Muscle of back (tissue), 11 donors: ENCODE measurements around the gene GNAO1. TPM values are rescaled to one million over a fixed set of nuclear protein-coding genes. Genes with fewer than 3 reads are reported as not detected.

Experiments used
- DNase-seq, 3 donors: peaks; one replicate each; pipeline versions ENCODE4 v3.0.0 to v3.0.0-alpha.2; 2013
- polyA plus RNA-seq, 10 donors: library from polyadenylated mRNA; unstranded; fragments of 120-200 nt; gene quantifications; one replicate each; pipeline ENCODE4 v1.2.1, GENCODE V29; 2013; ENCODE audit not compliant: insufficient read length in 10 of 10

Gene GNAO1
- polyA plus RNA-seq, 10 donors = 0.86 to 4.0 (median 1.5) TPM

- DNase-seq = peak; percentile 20 to 63 (median 27)
Measured at GRCh38 chr16:56237451-56237930, 46.2 kb downstream of the GNAO1 start.

DNA sequence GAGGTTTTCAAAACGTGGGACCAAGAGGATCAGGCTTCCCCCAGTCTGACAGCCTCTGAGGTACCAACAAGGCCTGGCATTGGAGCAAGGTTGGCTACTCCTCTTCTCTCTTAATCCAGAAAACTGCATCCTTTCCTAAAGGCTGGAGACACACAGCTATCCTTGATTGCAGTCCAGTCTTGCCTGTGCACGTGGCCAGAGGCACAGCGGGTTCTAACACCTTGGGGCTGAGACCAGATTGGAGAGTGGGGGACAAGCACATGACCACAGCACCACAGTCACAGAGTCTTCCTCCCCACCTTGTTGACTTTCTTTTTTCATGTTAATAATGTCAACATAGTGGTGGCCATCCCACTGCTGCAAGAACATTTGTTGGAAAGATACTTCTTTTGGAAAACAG is 46.9 kb downstream of the GNAO1 start:
- no peak for DNase-seq

- no peak for DNase-seq
Measured at GRCh38 chr16:56241596-56241995, 50.3 kb downstream of the GNAO1 start.

GRCh38 chr16:56242740-56243139 is 51.5 kb downstream of the GNAO1 start:
- DNase-seq = no peak

GRCh38 chr16:56244612-56245011 is 53.3 kb downstream of the GNAO1 start:
- DNase-seq = no peak

DNA sequence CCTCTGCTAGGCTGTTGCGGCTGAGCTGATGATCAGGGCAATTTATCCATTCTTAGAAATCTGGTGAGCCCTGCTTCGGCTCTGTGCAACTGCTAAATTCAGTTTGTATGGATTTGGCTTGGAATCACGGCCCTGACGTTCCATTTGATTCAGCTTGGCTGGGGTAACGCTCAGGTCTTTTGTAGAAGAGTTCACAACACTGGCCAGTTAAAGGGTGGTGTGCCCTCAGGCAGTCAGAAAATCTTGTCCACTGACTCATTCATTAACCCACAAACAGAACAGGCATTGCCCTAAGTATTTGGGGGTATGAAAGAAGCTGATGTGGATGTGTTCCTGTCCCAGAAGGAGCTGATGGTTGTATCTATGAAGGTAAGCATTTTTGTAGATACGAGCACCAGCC is 53.9 kb downstream of the GNAO1 start:
- DNase-seq = no peak

GRCh38 chr16:56246051-56246817 is 54.9 kb downstream of the GNAO1 start:
- no peak for DNase-seq

- DNase-seq = no peak
Measured at GRCh38 chr16:56247018-56247417, 55.7 kb downstream of the GNAO1 start.

DNA sequence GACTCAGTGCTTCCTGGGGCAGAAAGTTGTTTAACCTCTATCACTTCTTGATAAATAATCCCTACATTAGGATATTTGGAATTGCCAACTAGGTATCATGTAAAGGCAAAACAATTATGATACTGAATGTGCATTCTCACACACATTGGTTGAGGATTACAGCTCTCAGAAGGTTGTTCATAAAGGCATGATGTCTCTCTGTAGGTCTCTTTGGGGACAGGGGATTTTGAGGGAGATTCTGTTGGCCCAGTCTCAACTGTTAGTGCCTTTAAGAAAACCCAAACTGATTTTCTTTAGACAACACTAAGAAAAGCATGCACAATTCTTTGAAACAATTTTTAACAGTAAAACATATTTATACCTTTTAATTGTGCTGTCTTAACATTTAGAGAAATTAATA is 56.5 kb downstream of the GNAO1 start:
- no peak for DNase-seq

DNA sequence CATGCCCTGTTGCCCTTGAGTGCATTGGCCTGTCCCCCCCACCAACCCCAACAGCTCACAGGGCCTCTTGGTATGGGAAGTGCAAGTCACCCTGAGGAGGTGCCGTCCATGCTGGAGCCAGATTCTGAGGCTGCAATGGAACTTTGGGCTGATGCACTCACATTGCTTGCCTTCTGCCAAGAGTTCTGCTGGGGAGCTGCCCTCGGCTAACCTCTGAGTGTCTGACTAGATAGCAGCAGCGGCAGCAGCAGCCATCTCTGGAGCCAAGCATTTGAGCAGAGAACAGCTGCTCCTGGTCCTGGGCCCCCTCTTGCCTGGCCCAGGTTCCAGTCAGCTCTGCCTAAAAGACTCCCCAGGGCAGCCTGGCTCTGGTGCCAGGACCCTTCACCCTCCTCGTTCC is 61.5 kb downstream of the GNAO1 start:
- DNase-seq = peak in 2 of 3 donors; percentile 36 to 69

- no peak for DNase-seq
Measured at GRCh38 chr16:56255904-56256303, 64.6 kb downstream of the GNAO1 start.

DNA sequence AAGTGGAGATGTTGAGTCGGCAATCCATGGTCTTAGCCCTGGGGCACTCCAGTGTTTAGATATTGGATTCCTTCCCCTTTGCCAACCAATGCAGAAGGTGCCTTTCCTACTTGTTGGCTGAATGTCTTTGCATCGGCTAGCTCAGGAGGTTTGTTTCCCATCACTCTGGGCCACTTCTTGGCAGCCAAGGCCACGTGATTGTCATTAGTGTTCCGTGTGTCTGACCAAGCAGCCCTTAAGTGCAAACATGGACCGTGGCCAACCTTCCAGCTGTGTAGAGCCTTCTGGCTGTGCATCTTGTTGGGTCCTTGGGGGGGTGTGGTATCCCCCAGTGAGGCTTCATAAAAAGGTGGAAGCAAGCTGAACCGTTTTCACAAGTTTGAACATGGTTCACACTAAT is 66.0 kb downstream of the GNAO1 start:
- peak in 2 of 3 donors; percentile 32 to 76 for DNase-seq

GRCh38 chr16:56257666-56258342 is 66.5 kb downstream of the GNAO1 start:
- peak in 2 of 3 donors; percentile 60 to 83 for DNase-seq

DNA sequence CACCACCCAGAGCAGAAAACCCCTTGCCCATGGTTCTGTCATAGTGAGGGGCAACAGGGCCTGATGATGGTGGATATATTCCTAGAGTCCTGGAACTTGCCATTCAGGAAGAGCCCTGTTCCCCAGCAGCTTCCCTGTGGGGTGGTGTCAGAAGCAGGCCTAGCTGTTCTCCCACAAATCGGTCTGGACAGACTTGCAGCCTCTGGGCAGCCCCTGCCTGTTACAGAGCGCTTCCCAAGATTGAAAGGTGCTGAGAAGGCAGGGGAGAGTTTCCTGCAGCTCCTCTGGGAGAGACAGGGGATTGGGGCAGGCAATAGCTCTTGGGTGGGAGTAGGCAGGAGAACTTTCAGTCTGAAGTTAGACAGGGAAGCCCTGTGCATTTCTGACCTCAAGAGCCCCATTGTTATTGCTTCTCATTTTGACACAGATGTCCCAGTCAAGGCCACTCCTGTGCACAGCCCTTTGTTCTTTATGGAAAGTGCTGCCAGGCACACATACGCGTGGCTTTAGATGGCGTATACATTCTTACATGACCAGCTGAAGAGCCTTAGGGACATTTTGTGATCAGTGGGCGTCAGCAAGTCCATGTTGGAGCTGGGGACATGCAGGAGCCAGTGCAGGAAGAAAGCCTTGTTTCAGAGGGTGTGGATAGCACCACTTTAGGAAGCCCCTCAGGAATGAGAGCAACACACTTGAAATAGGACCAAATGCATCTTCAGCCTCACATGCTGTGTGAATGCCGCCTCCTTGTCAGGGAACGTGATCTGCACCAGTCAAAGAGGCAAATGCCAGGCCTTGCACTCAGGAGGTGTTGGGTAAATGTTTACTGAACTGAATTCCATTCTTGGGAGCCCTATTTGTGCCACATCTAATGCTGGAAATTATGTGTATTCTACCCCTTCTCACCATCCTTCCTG is 67.5 kb downstream of the GNAO1 start:
- no peak for DNase-seq

DNA sequence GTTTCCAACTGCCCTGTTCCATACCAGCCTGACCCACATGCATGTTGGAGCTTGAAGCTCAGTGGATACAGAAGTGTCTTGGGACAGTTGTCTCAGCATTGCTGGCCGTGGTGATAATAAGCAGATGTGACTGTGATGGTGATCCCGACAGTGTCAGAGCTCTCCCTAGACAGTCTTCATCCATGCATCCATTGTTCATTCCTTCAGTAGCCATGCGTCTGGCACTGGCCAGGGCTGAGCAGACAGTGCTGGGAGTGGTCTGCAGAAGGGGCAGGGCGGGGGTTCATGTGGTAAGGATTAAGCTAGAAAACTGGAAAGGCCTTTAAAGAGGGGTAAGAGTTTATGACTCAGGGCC is 68.1 kb downstream of the GNAO1 start:
- DNase-seq = no peak

DNA sequence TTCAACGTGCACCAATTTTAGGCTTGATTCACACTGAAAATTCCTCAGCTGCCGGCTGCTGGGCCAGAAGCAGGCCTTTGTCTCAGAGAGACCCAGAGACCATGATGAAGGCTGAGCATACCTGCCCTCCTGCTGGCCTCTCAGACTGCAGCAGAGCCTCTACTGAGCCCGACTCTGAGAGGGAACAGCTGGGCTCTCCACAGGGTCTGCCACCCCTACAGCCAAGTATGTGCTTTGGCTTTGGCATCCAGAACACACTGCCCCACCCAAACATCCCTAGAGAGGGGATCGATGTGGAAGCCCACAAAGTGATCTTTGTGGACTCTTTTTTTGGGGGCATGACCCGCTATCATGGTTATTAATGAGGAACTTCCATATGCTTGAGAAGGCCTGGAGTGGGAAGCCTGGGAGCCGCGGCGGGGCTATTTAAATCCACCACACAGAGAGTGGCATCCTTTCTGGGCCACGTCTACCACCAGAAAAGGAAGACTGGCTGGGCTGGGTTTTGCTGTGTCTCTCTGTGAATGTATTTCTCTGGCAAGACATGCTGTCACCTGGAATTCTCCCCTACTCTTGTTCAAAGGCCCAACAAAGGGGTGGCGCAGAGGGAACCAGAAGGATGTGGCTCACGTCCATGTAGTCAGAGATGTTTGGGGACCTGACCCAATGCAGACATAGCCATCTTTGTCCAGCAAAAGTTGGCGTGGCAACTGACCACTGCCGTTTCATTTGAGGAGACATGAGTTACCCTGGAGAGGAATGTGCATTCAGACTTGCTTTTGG is 69.3 kb downstream of the GNAO1 start:
- DNase-seq = no peak

- no peak for DNase-seq
Measured at GRCh38 chr16:56261656-56262055, 70.4 kb downstream of the GNAO1 start.

- DNase-seq = peak in 1 of 3 donors; percentile 37
Measured at GRCh38 chr16:56262148-56262547, 70.9 kb downstream of the GNAO1 start.

DNA sequence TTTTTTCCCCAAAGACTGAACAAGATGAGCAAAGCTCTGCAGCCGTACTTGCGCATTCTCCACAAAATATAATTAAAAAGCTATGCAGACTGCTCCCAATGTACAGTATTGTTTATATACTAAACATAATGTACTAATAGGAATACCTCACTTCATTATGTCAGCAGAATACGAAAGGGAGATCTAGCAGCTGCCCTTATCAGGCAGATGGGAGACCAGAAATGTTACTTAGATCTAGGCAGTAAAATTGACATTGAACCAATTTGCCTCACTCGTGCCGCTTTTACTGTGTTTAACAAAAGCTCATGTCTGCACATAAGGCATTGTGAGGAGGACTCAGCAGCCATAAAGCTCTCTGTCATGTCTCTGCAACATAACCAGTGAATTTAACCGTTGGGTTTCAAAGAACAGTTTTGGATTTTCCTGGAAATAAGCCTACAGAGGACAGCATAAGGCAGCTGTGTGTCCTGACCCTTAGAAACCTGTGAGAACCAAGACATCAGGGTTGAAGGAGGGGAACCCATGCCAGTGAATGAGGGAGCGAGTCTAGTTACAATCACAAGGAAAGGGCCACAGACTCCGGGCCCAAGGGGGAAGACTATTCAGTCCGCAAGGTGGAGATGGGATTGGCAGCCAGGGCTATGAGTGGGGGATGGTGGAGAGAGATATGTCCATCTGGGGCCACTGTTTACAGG is 71.4 kb downstream of the GNAO1 start:
- DNase-seq = peak in 1 of 3 donors; percentile 44

DNA sequence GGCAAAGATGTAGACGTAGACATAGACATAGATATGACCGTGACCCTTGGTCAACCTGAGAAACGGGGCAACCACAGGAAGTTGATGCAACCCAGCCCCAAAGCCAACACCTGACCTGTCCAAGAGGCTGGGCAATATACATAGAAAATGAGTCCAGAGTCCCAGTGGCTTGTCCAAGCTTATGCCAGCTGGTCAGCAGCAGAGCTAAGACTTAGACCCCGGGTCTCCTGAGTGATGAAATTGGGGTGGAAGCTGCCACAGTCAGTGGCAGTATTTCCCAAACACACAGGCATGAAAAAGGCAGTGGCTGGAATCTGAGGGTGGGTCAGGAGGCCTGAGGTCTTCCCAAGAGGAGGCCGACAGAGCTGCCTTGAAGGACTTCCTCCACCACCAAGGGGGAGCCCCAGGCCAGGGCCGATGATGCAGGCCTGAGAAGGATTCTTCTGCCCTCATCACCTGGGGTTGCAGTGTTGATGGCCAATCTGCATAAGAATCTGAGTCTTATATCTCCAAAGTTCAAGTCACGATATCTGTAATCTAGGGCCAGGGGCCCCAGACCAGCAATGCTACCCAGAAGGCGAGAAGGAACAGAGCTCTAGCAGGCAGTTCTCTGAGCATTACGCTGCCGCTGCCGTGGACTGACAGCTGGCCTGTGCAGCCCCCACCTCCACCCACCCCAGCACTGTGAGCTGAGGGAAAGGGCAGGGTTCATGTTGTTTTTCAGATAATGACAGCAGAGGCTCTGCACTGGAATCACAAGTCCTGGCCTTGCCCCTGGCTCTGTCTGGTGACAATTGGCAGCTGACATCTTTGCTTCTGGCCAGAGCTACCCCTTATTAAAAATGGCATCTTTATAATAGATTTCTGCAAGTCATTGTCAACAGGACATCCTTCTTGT is 72.7 kb downstream of the GNAO1 start:
- DNase-seq = no peak
